GM06990 (cell line): Measurements from ENCODE around the gene FOXO3B.
A peak's percentile ranks its signal among the peaks of the same experiment; 100 is the strongest.
"Not testable (repeated sequence)": the region's sequence is repeated elsewhere in the genome, so short reads cannot be mapped to it uniquely, and the experiment has no call there.

Experiments used
- DNase-seq: peaks from one replicate; pipeline ENCODE4 v3.0.0-alpha.2; 2011; ENCODE audit not compliant: insufficient read length; ENCODE audit errors: extremely low read depth
- H3K27me3 ChIP-seq: replicated peaks from 2 replicates; pipeline ENCODE4 v1.6.0; 2011; ENCODE audit warnings: low read length; ENCODE audit not compliant: control insufficient read depth, insufficient read depth
- H3K36me3 ChIP-seq: 2 replicates; pipeline ENCODE4 v1.5.1; 2011; ENCODE audit warnings: low read length; ENCODE audit not compliant: control insufficient read depth, insufficient read depth
- H3K4me3 ChIP-seq: replicated peaks from 2 replicates; pipeline ENCODE4 v1.5.1; 2011; ENCODE audit warnings: low read depth, mild to moderate bottlenecking, control low read depth, low read length
- CTCF ChIP-seq: IDR thresholded peaks from 2 replicates; pipeline ENCODE4 v1.5.1; 2011; ENCODE audit warnings: low read length, control low read depth, mild to moderate bottlenecking, inconsistent platforms; ENCODE audit not compliant: insufficient read depth, poor library complexity, severe bottlenecking

Gene FOXO3B

GRCh38 chr17:18681767-18682571 lies at the start of gene FOXO3B:
FOXO3B (minus strand) TSS chr17:18682314; CDS start chr17:18681651, 663 bp downstream.
- peak; percentile 78 for DNase-seq
- peak within 1 kb of the TSS; percentile 59 for H3K4me3 ChIP-seq
- not testable (repeated sequence) for H3K36me3 ChIP-seq, H3K27me3 ChIP-seq

- not testable (repeated sequence) for H3K27me3 ChIP-seq, DNase-seq, H3K36me3 ChIP-seq, H3K4me3 ChIP-seq
Observed at GRCh38 chr17:18723509-18723908, 41.4 kb upstream of the FOXO3B start.

GRCh38 chr17:18722612-18723011 lies 40.5 kb upstream of the FOXO3B start:
- not testable (repeated sequence) for H3K36me3 ChIP-seq, DNase-seq, H3K4me3 ChIP-seq, H3K27me3 ChIP-seq

GRCh38 chr17:18721775-18722547 lies 39.8 kb upstream of the FOXO3B start:
- not testable (repeated sequence) for H3K27me3 ChIP-seq, H3K36me3 ChIP-seq, H3K4me3 ChIP-seq, DNase-seq

- H3K4me3 ChIP-seq, DNase-seq, H3K36me3 ChIP-seq, H3K27me3 ChIP-seq: not testable (repeated sequence)
Observed at GRCh38 chr17:18719428-18720110, 37.5 kb upstream of the FOXO3B start.

- H3K27me3 ChIP-seq, H3K36me3 ChIP-seq, H3K4me3 ChIP-seq: not testable (repeated sequence)
- peak; percentile 20 for DNase-seq
Observed at GRCh38 chr17:18718643-18719427, 36.7 kb upstream of the FOXO3B start.

GRCh38 chr17:18712354-18712999 lies 30.4 kb upstream of the FOXO3B start:
- H3K36me3 ChIP-seq, H3K4me3 ChIP-seq, H3K27me3 ChIP-seq, DNase-seq: not testable (repeated sequence)
- peak; percentile 35 for TF ChIP-seq CTCF

GRCh38 chr17:18708215-18708614 lies 26.1 kb upstream of the FOXO3B start:
- not testable (repeated sequence) for H3K36me3 ChIP-seq, H3K27me3 ChIP-seq, H3K4me3 ChIP-seq, DNase-seq

GRCh38 chr17:18705955-18706354 lies 23.8 kb upstream of the FOXO3B start:
- H3K4me3 ChIP-seq, H3K27me3 ChIP-seq, H3K36me3 ChIP-seq, DNase-seq: not testable (repeated sequence)

- not testable (repeated sequence) for H3K36me3 ChIP-seq, DNase-seq, H3K27me3 ChIP-seq
- H3K4me3 ChIP-seq, result peak overlapping the region; percentile 63
Observed at GRCh38 chr17:18698473-18699103, 16.5 kb upstream of the FOXO3B start.

- H3K27me3 ChIP-seq, DNase-seq, H3K4me3 ChIP-seq, H3K36me3 ChIP-seq: not testable (repeated sequence)
Observed at GRCh38 chr17:18695143-18695542, 13.0 kb upstream of the FOXO3B start.
